ENCODE data around the gene DTD1.

DTD1 gene

DNA sequence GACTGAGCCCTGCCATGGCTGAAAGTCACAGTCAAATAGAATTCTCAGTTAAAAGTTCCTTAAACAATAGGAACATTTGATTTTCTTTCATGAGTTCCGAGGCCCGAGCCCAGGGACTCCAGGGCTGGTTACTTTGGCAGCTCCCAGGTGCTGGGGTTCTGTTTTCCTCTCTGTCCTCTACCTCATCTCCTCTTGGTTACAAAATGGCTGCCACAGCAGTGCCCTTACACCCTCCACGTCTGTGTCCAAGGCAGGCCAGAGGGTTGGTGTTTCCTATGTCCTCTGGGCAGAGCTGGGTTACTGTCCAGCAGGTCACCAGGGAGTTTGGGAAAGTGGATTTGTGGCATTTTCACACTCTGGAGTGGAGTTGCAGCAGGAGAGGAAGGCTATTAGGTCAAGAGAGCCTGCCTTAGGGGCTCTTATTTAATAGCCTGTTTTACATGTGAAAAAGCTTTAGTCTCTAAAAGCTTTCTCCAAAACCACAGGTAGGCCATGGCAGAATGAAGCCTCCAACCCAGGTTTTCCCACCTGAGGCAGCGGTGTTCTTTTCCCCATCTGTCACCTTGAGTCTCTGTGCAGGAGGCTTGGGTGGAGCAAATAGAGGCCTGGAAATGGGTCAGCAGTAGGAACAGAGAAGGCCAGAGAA, 111.0 kb downstream of the DTD1 start:
- H3K4me3 ChIP-seq (ENCODE audit: control insufficient read depth, low read depth, low read length) = no peak overlapping the region
- TF ChIP-seq, protein P1, sequence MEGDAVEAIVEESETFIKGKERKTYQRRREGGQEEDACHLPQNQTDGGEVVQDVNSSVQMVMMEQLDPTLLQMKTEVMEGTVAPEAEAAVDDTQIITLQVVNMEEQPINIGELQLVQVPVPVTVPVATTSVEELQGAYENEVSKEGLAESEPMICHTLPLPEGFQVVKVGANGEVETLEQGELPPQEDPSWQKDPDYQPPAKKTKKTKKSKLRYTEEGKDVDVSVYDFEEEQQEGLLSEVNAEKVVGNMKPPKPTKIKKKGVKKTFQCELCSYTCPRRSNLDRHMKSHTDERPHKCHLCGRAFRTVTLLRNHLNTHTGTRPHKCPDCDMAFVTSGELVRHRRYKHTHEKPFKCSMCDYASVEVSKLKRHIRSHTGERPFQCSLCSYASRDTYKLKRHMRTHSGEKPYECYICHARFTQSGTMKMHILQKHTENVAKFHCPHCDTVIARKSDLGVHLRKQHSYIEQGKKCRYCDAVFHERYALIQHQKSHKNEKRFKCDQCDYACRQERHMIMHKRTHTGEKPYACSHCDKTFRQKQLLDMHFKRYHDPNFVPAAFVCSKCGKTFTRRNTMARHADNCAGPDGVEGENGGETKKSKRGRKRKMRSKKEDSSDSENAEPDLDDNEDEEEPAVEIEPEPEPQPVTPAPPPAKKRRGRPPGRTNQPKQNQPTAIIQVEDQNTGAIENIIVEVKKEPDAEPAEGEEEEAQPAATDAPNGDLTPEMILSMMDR (IDR thresholded peaks at IDR 0.05; ENCODE audit: control insufficient read depth, insufficient read depth, low read depth, low read length, missing control alignments) = no peak
- DNase-seq (ENCODE audit: low read depth) = no peak

DNA sequence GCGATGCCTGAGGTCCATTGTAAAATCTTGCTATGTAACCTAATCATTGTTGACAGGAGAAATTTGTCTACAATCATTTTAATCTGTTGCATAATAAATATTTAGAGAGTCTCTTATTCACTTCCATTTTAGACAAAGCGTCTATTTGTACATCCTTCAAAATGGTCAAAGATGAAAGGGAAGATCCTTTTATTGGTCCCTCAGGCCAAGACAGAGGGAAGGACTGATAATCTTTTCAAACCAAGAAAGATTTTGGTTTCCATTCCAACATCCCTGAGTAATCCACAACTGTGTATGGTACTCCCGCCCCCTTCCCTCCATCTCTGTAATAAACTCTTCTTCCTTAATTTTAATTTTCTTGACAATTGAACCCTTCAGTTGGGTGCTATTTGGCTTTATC, 114.1 kb downstream of the DTD1 start:
- TF ChIP-seq, protein P1 (IDR thresholded peaks at IDR 0.05; ENCODE audit: control insufficient read depth, insufficient read depth, low read depth, low read length, missing control alignments) = no peak
- no peak overlapping the region for H3K4me3 ChIP-seq (ENCODE audit: control insufficient read depth, low read depth, low read length)
- DNase-seq (ENCODE audit: low read depth) = no peak

DNA sequence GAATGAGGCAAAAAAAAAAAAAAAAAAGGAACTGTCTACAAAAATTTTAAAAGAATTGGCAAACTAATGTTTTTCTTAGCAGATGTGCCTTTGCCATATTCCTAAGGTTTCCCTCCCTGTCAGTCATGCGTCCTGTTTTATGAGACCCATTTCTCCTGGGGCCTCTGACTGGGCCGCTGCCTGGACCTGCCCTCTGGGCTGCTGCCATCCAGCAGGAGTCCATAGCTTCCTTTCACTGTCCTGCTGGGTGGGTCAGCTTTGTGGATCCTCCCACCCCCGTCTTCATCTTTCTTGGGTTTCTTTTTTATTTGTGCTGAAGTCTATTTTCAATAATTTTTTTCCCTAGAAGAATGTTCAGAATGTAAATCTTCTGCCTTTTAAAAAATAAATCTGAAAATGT, 114.9 kb downstream of the DTD1 start:
- no peak for DNase-seq (ENCODE audit: low read depth)
- no peak overlapping the region for H3K4me3 ChIP-seq (ENCODE audit: control insufficient read depth, low read depth, low read length)
- TF ChIP-seq, protein P1 (IDR thresholded peaks at IDR 0.05; ENCODE audit: control insufficient read depth, insufficient read depth, low read depth, low read length, missing control alignments) = no peak

DNA sequence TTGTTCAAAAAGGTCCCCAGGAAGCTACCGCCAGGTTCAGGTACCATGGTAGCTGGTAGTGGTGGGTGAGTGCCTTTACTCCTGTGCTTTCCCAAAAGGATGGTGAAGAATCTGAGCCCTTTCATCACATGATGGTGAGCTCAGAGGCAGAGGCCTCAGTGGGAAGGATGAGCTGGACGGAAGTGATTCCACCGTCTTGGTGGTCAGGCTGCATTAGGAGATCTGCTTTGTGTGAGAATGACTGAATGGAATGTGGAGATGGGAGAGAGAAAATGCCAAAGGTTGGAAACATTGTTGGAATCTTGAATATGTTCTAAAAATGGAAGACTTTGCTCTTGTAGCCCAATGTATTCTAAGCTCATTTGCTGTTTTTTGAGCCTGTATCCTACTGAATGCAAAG, 117.6 kb downstream of the DTD1 start:
- TF ChIP-seq, protein P1 (IDR thresholded peaks at IDR 0.05; ENCODE audit: control insufficient read depth, insufficient read depth, low read depth, low read length, missing control alignments) = no peak
- DNase-seq (ENCODE audit: low read depth) = peak; percentile 77
- H3K4me3 ChIP-seq (ENCODE audit: control insufficient read depth, low read depth, low read length) = no peak overlapping the region

DNA sequence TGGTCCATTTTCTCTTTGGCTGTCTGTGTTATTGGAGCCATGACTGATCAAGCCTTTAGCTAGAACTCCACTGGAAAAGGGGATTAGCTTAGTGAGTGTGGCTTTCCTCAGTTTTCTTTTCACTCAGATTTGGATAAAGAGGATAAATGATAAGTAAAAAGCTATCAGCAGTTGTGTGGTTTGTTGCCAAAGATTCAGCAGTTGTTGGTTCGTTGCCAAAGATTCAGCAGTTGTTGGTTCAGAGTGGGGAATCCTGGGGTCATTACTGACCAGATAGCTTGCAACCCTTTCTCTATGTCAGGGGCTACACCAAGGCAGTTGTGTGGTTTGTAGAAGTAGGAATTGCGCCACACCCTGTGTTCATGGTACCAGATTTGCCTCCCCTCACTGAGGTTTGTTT, 118.1 kb downstream of the DTD1 start:
- no peak overlapping the region for H3K4me3 ChIP-seq (ENCODE audit: control insufficient read depth, low read depth, low read length)
- DNase-seq (ENCODE audit: low read depth) = no peak
- TF ChIP-seq, protein P1 (IDR thresholded peaks at IDR 0.05; ENCODE audit: control insufficient read depth, insufficient read depth, low read depth, low read length, missing control alignments) = no peak

DNA sequence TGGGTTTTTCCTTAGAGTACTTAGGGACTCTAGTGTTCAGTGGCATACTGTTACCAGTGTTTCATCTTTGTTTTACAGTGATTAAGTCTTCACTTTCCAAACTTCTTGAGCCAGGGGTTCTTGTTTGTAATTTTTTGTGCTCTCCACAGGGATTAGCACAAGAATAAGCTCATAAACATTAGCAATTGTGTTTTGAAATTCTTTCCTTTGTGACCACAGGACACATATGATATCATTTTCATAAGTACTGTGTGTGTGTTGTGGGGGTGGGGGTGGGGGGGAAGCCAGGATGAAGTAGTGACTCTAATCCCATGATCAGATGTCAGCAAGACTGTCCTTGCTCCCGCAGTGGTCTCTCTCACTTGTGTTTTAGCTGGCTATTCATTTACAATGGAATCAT, 124.3 kb downstream of the DTD1 start:
- DNase-seq (ENCODE audit: low read depth) = no peak
- no peak overlapping the region for H3K4me3 ChIP-seq (ENCODE audit: control insufficient read depth, low read depth, low read length)
- TF ChIP-seq, protein P1 (IDR thresholded peaks at IDR 0.05; ENCODE audit: control insufficient read depth, insufficient read depth, low read depth, low read length, missing control alignments) = no peak
